GM19099 (cell line): ENCODE results near the gene FAM98A.

Experiments used
- POLR2A ChIP-seq: IDR thresholded peaks from 3 replicates; pipeline ENCODE4 v1.6.1; 2011; ENCODE audit warnings: low read depth; ENCODE audit not compliant: insufficient read length; ENCODE audit errors: extremely low read depth

FAM98A gene

DNA sequence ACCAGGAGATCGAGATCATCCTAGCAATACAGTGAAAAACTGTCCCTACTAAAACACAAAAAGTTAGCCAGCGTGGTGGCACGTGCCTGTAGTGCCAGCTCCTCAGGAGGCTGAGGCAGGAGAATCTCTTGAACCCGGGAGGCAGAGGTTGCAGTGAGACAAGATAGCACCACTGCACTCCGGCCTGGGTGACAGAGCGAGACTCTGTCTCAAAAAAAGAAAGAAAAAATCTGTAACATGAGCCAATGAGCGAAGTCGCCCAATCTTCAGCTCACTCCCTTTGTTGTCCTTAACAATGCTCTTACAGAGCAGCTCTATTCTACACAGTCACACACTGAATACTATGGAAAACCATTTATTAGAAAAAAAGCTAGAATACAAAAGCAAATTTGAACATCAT, 22.0 kb downstream of the FAM98A start:
- TF ChIP-seq POLR2A = no peak

GRCh38 chr2:33573657-33574056, 25.4 kb downstream of the FAM98A start:
- TF ChIP-seq POLR2A = no peak

DNA sequence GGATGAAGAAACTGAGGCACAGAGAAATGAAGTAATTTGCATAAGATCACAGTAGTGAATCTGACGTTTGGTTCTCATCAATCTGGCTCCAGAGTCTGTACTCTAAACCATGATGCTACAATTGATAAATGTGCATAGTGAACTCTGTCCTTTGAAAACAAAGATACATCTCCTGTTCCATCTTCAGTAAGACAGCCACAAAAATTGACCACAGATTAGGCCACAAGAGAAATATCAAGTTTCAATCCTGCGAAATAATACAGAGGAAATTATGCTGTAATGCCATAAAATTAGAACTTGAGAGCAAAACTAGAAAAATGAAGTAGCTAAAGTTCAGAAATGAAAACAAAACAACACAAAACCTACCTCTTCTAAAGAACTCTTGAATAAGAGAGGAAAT, 28.4 kb downstream of the FAM98A start:
- no peak for TF ChIP-seq POLR2A

DNA sequence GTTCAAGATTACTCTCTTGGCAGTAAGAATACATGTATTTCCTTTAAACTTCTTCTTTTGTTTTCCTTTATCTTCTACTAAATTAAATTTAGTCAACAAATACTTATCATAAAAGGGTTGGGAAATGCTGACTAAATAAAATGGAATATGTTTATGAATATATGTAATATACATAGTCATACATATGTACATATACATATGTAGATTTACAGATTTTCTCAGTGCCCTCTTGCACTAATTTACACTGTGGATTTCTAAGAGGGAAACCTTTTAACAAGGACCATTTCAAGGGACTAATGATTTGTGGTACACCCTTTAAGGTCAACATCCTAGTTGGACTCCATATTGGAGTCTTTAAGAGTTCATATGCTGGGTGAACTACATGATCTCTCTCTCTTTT, 37.2 kb downstream of the FAM98A start:
- TF ChIP-seq POLR2A = no peak

GRCh38 chr2:33560017-33560416, 39.1 kb downstream of the FAM98A start:
- TF ChIP-seq POLR2A = no peak

DNA sequence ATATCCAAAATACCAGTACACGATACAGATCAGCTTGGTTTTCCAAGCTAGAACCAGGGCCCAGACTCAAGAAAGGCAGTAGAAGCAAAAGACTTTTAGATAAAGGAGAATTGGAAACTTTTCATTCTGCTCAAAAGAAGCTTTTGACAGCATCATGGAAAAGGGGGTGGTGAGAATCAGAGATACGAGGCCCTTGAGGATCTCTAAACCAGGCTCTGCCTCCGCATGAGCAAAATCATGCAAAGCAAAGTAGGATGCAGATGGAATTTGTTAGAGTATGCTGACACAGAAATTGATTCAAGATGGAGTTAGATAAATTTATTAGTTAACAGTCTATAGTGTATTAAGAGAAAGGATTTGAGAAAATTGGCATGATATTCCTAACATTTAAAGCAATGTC, 39.8 kb downstream of the FAM98A start:
- TF ChIP-seq POLR2A = no peak

DNA sequence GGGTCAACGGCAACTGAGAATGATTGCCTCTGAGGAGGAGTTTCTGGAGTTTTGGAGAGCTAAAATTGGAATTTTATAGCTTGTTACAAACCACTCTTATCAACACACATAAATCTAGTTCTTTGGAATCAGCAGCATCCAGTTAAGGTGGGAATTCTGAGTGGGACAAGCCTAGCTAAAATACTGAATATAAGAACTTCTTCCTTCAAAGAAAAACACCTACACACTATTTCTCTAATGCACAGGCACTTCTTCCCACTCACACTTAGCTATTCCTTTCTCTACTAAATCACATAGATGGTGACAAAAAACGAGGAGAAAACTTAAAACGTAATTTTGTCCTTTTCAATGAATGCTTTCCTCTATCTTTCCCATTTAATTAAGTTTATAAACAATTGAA, 43.4 kb downstream of the FAM98A start:
- TF ChIP-seq POLR2A = no peak

GRCh38 chr2:33552758-33553461, 46.2 kb downstream of the FAM98A start:
- TF ChIP-seq POLR2A = no peak

DNA sequence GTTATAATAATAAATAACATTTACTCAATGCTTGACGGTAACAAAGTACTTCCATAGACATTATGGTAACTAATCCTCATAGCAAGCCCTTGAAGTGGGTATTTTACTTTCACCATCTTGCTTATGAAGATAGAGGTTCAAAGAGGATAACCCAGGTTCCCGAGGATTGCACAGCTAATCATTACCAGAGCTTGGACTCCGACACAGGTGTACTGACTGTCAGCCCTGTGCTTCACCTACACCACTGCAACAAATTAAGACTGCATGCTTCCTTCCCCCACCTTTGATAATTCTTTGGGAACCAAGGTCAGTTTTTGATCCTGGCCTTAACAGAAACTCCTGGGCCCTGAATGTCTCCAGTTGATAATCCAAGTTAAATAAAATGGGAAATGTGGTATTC, 48.9 kb downstream of the FAM98A start:
- TF ChIP-seq POLR2A = no peak

DNA sequence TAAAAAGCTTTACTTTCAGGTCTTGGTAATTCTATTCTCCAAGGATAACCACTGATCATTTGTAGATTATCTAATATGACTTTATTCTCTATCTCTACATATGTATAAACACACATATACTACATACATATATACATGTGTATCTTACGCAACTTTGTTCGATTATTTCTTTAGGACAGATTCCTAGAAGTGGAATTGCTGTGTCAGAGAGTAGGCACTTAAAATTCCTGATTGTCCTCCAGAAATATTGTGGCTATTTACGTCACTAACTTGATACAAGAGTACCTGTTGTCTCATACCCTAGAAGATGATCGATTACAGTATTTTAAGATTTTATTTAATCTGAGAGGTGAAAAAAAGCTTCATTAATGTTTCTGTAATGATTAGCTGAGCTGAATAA, 57.9 kb downstream of the FAM98A start:
- TF ChIP-seq POLR2A = no peak

DNA sequence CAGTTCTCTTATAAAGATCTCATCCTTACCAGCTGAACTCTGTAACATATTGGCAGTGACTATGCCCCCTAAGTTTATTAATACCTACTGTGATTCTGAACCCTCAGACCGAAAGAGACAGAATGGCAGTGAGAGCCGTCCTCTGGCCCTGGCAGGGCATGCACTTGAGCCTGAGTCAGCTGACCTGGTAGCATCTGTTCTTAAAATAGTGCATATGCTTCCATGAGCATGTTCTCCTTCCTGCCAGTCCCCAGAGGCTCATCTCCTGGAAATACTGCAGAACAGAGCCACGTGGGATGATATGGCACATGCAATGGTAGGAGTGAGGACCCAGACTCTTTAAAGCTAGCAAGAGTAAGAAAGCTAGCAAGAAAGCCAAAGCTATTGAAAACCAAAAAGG, 63.7 kb downstream of the FAM98A start:
- TF ChIP-seq POLR2A = no peak
